Fibroblast of lung (primary cell): ENCODE measurements around the gene ERBB4.

Experiments used
- EZH2 ChIP-seq: IDR thresholded peaks from 2 replicates; pipeline ENCODE4 v1.5.1; 2012; ENCODE audit warnings: low read length, control low read depth, mild to moderate bottlenecking; ENCODE audit errors: missing control alignments
- TF ChIP-seq, protein P1 (sequence below), 2 donors: IDR thresholded peaks in 1 of 2; conservative IDR thresholded peaks in 1 of 2; 1 replicate in 1 of 2; 2 replicates in 1 of 2; pipeline ENCODE4 v1.5.1; 2011 to 2012; ENCODE audit warnings: low read length in 2 of 2, control low read depth in 1 of 2, inconsistent platforms in 1 of 2, low read depth in 1 of 2, mild to moderate bottlenecking in 1 of 2

DNA sequence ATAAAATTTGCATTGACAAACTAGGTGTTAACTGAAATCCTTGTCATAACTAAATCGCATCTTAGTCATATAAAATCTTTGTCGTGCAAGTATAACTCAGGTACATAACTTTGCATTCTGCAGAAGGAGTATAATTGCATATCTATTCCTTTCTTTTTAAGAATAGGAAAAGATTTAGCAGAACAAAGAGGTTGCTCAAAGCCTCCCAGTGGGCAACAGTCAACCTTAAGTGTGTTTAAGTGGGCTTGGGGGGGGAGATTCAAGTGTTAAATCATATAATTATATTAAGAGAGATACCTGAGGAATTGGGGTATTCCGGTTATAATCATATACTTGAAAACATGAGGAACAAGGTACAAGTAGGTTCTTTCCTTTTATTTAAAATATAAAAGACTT is 1068.9 kb downstream of the ERBB4 start:
- TF ChIP-seq, protein P1, sequence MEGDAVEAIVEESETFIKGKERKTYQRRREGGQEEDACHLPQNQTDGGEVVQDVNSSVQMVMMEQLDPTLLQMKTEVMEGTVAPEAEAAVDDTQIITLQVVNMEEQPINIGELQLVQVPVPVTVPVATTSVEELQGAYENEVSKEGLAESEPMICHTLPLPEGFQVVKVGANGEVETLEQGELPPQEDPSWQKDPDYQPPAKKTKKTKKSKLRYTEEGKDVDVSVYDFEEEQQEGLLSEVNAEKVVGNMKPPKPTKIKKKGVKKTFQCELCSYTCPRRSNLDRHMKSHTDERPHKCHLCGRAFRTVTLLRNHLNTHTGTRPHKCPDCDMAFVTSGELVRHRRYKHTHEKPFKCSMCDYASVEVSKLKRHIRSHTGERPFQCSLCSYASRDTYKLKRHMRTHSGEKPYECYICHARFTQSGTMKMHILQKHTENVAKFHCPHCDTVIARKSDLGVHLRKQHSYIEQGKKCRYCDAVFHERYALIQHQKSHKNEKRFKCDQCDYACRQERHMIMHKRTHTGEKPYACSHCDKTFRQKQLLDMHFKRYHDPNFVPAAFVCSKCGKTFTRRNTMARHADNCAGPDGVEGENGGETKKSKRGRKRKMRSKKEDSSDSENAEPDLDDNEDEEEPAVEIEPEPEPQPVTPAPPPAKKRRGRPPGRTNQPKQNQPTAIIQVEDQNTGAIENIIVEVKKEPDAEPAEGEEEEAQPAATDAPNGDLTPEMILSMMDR (conservative IDR thresholded peaks at IDR 0.05 in 1 of 2, IDR thresholded peaks at IDR 0.05 in 1 of 2; ENCODE audit: low read depth in 1 of 2, low read length in 2 of 2): no peak
- no peak for TF ChIP-seq EZH2
